Body of pancreas (tissue), 4 donors: ENCODE results near the gene SOX6. TPM values are rescaled to one million over a fixed set of nuclear protein-coding genes. Genes with fewer than 3 reads are reported as not detected.

Source experiments
- ATAC-seq: fragments of 150-250 bp; one replicate; pipeline ENCODE4 v1.9.1; 2016
- DNase-seq, 4 donors: peaks; one replicate each; pipeline ENCODE4 v3.0.0-alpha.2; 2019
- H3K27ac ChIP-seq, 4 donors: fragments of 200-600 bp; sonication (generic); 1 replicate in 3 of 4; 2 replicates in 1 of 4; pipeline versions ENCODE4 v1.5.1 to v1.6.1; 2016 to 2019; ENCODE audit warnings: mild to moderate bottlenecking in 1 of 4, mixed read lengths in 1 of 4, moderate library complexity in 1 of 4
- H3K27me3 ChIP-seq, 2 donors: fragments of 200-600 bp; sonication (generic); one replicate each; pipeline ENCODE4 v1.6.0; 2016; ENCODE audit warnings: mild to moderate bottlenecking in 1 of 2
- H3K36me3 ChIP-seq, 2 donors: fragments of 200-600 bp; sonication (generic); replicated peaks in 1 of 2; 2 replicates each; pipeline ENCODE4 v1.5.1; 2016; ENCODE audit warnings: low read depth in 2 of 2; ENCODE audit not compliant: insufficient read depth in 1 of 2
- H3K4me1 ChIP-seq: fragments of 200-600 bp; sonication (generic); one replicate; pipeline ENCODE4 v1.6.0; 2016
- H3K4me3 ChIP-seq, 2 donors: fragments of 200-600 bp; sonication (generic); 1 replicate in 1 of 2; 2 replicates in 1 of 2; pipeline ENCODE4 v1.5.1; 2016 to 2019
- H3K9me3 ChIP-seq, 3 donors: fragments of 200-600 bp; sonication (generic); 1 replicate in 2 of 3; 2 replicates in 1 of 3; pipeline ENCODE4 v1.5.1; 2016
- CTCF ChIP-seq, 7 experiments: fragments of 450-650 bp in 4 of 7; fragments of 200-600 bp in 3 of 7; sonication (generic) in 3 of 7; IDR thresholded peaks; one replicate each; pipeline ENCODE4 v1.5.1; 2016 to 2019; ENCODE audit warnings: antibody characterized with exemption in 7 of 7
- POLR2A ChIP-seq, 3 donors: fragments of 450-650 bp; IDR thresholded peaks; one replicate each; pipeline ENCODE4 v1.6.1; 2016; ENCODE audit warnings: antibody characterized with exemption in 3 of 3, mild to moderate bottlenecking in 2 of 3
- WGBS, 2 donors: methylation state at CpG; one replicate each; pipeline ENCODE4 v1.1.5; 2017; 5-methylcytosine and 5-hydroxymethylcytosine counted together
- intact Hi-C: fragments of 100-400 bp; cut with DNase I; formaldehyde crosslinking; loops from one replicate; pipeline ENCODE4 v1.15.1; 2023
- total RNA-seq, 2 donors: library from RNA; depleted of rRNA; stranded (reverse); fragments of >200 nt; gene quantifications; one replicate each; pipeline ENCODE4 v1.1.0, GENCODE V29; 2016

SOX6 gene
- total RNA-seq, 2 donors from 2014 or later = 21.4 to 23.6 TPM

- no peaks in the 10 kb centered on the region for H3K36me3 ChIP-seq
- H3K4me1 ChIP-seq = peaks cover 23% of the 10 kb centered on the region
- DNase-seq = no peak
- H3K27ac ChIP-seq = no peak overlapping the region
- no peak for ATAC-seq
- TF ChIP-seq POLR2A (IDR thresholded peaks at IDR 0.05) (no peak), CTCF (IDR thresholded peaks at IDR 0.05) (no peak)
- H3K27me3 ChIP-seq = no peaks in the 10 kb centered on the region
- intact Hi-C loops = no loop called here
- no peak overlapping the region for H3K4me3 ChIP-seq
- no peaks in the 10 kb centered on the region for H3K9me3 ChIP-seq
Measured at GRCh38 chr11:16158426-16158994, 197.8 kb downstream of the SOX6 start.

GRCh38 chr11:16157327-16157726 lies 199.0 kb downstream of the SOX6 start:
- no peaks in the 10 kb centered on the region for H3K36me3 ChIP-seq
- no peaks in the 10 kb centered on the region for H3K9me3 ChIP-seq
- no peak overlapping the region for H3K4me3 ChIP-seq
- TF ChIP-seq CTCF (IDR thresholded peaks at IDR 0.05) (no peak), POLR2A (IDR thresholded peaks at IDR 0.05) (no peak)
- no peaks in the 10 kb centered on the region for H3K27me3 ChIP-seq
- intact Hi-C loops = no loop called here
- H3K27ac ChIP-seq = no peak overlapping the region
- no peak for DNase-seq
- no peak for ATAC-seq
- H3K4me1 ChIP-seq = peaks cover 35% of the 10 kb centered on the region

GRCh38 chr11:16155448-16155847 lies 200.9 kb downstream of the SOX6 start:
- Histone ChIP-seq H3K9me3 (no peaks in the 10 kb centered on the region), H3K4me1 (peaks cover 45% of the 10 kb centered on the region), H3K27ac (peak overlapping the region in 3 of 4 donors; percentile 57 to 84 (median 79)), H3K36me3 (no peaks in the 10 kb centered on the region), H3K27me3 (no peaks in the 10 kb centered on the region), H3K4me3 (no peak overlapping the region)
- peak; percentile 41 for ATAC-seq
- no peak for DNase-seq
- TF ChIP-seq CTCF (IDR thresholded peaks at IDR 0.05) = no peak
- TF ChIP-seq POLR2A (IDR thresholded peaks at IDR 0.05) = no peak
- intact Hi-C loops = no loop called here

- no peaks in the 10 kb centered on the region for H3K27me3 ChIP-seq
- TF ChIP-seq POLR2A (IDR thresholded peaks at IDR 0.05) = no peak
- no peak for TF ChIP-seq CTCF (IDR thresholded peaks at IDR 0.05)
- ATAC-seq (peak; percentile 97), DNase-seq (peak; percentile 42 to 74 (median 58))
- peaks cover 47% of the 10 kb centered on the region for H3K4me1 ChIP-seq
- no peak overlapping the region for H3K4me3 ChIP-seq
- H3K27ac ChIP-seq = peak overlapping the region; percentile 51 to 84 (median 68)
- intact Hi-C loops = no loop called here
- no peaks in the 10 kb centered on the region for H3K9me3 ChIP-seq
- H3K36me3 ChIP-seq = no peaks in the 10 kb centered on the region
- 16 to 18% methylated on average over 4 of the region's 4 CpGs for WGBS, 2 donors
Measured at GRCh38 chr11:16154715-16155396, 201.5 kb downstream of the SOX6 start.

GRCh38 chr11:16153951-16154350 lies 202.4 kb downstream of the SOX6 start:
- TF ChIP-seq POLR2A (IDR thresholded peaks at IDR 0.05) (no peak), CTCF (IDR thresholded peaks at IDR 0.05) (no peak)
- WGBS, 2 donors = 33 to 50% methylated on average over 2 of the region's 2 CpGs
- Histone ChIP-seq H3K9me3 (no peaks in the 10 kb centered on the region), H3K27ac (peak overlapping the region in 3 of 4 donors; percentile 57 to 84 (median 79)), H3K36me3 (no peaks in the 10 kb centered on the region), H3K27me3 (no peaks in the 10 kb centered on the region), H3K4me3 (no peak overlapping the region), H3K4me1 (peaks cover 56% of the 10 kb centered on the region)
- DNase-seq (no peak), ATAC-seq (no peak)
- intact Hi-C loops = no loop called here
